ENCODE data around the gene LSG1. TPM values are rescaled to one million over a fixed set of nuclear protein-coding genes. Genes with fewer than 3 reads are reported as not detected.

The LSG1 gene
- total and polyA plus RNA-seq, 9 donors: 26.8 to 46.6 (median 31.5) TPM

DNA sequence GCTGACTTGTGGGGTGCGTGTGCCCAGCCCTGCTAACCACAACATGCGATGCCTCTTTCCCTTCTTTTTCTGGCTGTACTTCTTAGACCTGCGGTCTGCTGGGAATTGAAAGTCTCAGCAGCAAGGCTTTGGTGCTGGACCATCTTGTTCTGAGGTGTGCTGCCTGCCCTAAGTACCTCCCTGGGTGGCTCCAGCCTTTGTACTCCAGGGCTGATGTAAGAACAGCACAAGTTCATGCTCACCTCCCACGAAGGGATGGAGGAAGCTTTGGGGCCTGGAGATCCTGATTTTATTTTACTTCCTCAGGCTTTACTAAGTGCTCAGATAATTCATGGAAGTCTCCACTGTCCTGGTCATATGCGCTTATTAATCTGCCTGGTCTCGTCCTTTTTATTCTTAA is 42.6 kb upstream of the LSG1 start:
- intact Hi-C loops (cut with DNase I): no loop called here
- Histone ChIP-seq H3K4me1 (ENCODE audit: insufficient read depth) (no peaks in the 10 kb centered on the region), H3K27ac (no peak overlapping the region), H3K4me3 (no peak overlapping the region), H3K9me3 (no peaks in the 10 kb centered on the region), H3K27me3 (no peaks in the 10 kb centered on the region), H3K36me3 (no peaks in the 10 kb centered on the region)
- no peak for TF ChIP-seq EP300 (IDR thresholded peaks at IDR 0.05)
- no peak for TF ChIP-seq POLR2A (IDR thresholded peaks at IDR 0.05)
- TF ChIP-seq, protein P1, sequence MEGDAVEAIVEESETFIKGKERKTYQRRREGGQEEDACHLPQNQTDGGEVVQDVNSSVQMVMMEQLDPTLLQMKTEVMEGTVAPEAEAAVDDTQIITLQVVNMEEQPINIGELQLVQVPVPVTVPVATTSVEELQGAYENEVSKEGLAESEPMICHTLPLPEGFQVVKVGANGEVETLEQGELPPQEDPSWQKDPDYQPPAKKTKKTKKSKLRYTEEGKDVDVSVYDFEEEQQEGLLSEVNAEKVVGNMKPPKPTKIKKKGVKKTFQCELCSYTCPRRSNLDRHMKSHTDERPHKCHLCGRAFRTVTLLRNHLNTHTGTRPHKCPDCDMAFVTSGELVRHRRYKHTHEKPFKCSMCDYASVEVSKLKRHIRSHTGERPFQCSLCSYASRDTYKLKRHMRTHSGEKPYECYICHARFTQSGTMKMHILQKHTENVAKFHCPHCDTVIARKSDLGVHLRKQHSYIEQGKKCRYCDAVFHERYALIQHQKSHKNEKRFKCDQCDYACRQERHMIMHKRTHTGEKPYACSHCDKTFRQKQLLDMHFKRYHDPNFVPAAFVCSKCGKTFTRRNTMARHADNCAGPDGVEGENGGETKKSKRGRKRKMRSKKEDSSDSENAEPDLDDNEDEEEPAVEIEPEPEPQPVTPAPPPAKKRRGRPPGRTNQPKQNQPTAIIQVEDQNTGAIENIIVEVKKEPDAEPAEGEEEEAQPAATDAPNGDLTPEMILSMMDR (IDR thresholded peaks at IDR 0.05): no peak
- 70 to 78% (median 72%) methylated on average over 6 of the region's 6 CpGs for WGBS, 3 donors
- no peak for DNase-seq

DNA sequence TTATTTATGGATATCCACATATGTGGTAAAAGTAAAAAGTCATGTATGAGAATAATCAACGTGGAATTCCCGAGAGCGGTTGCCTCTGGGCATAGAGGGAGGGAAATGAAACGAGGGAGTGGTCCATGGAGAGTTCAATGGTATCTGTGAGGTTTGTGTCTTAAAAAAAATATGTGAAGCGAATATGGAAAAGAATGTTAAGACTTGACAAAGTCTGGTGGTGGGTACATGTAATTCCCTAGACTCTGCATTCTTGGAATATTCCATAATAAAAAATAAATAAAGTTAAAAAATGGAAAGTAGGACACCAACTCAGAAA is 42.1 kb upstream of the LSG1 start:
- Histone ChIP-seq H3K36me3 (no peaks in the 10 kb centered on the region), H3K4me3 (no peak overlapping the region), H3K9me3 (no peaks in the 10 kb centered on the region), H3K27me3 (no peaks in the 10 kb centered on the region), H3K4me1 (ENCODE audit: insufficient read depth) (no peaks in the 10 kb centered on the region), H3K27ac (no peak overlapping the region)
- TF ChIP-seq, protein P1 (IDR thresholded peaks at IDR 0.05): no peak
- no peak for TF ChIP-seq POLR2A (IDR thresholded peaks at IDR 0.05)
- TF ChIP-seq EP300 (IDR thresholded peaks at IDR 0.05): no peak
- 65 to 70% (median 70%) methylated on average over 5 of the region's 5 CpGs for WGBS, 3 donors
- intact Hi-C loops (cut with DNase I): no loop called here
- no peak for DNase-seq

DNA sequence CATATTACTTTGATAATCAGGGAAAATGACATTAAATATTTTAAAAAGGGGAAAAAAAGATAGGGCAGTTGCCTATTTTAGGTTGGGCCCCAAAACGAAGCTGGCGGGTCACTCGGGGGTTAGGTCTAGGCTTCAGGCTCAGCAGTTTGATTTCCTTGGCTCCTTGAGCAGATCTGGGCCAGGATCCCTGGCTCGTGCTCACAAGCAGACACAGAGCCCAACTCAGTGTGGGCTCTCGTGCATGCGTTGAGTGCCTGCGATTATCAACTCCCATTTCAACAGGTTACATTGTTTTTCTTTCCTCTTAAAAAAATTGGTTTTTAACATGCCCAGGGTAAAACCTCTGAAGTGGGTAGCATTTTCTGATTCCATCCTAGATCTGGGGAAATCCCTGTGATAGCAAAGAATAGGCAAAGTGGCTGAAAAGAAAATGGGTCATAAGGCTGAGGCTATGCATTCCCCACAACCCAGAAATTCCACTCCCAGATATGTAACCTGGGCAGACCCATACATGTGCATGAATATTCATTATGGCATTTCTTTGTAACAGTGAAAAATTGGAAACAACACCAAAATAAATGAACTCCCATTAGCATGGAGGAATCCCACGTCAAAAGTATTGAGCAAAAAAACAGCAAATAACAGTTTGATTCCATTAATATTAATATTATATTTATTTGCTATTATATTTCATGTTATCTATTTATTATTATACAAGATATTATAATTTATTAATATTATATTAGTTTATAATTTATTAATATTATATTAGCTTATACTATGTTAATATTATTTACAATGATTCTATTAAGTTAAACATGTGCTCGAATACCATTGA is 41.5 kb upstream of the LSG1 start:
- DNase-seq: no peak
- Histone ChIP-seq H3K9me3 (no peaks in the 10 kb centered on the region), H3K27me3 (no peaks in the 10 kb centered on the region), H3K36me3 (no peaks in the 10 kb centered on the region), H3K4me1 (ENCODE audit: insufficient read depth) (no peaks in the 10 kb centered on the region), H3K27ac (no peak overlapping the region), H3K4me3 (no peak overlapping the region)
- TF ChIP-seq EP300 (IDR thresholded peaks at IDR 0.05) (no peak), POLR2A (IDR thresholded peaks at IDR 0.05) (no peak)
- TF ChIP-seq, protein P1 (IDR thresholded peaks at IDR 0.05): no peak
- intact Hi-C loops (cut with DNase I): no loop called here
- 74 to 78% (median 75%) methylated on average over 9 of the region's 9 CpGs for WGBS, 3 donors

DNA sequence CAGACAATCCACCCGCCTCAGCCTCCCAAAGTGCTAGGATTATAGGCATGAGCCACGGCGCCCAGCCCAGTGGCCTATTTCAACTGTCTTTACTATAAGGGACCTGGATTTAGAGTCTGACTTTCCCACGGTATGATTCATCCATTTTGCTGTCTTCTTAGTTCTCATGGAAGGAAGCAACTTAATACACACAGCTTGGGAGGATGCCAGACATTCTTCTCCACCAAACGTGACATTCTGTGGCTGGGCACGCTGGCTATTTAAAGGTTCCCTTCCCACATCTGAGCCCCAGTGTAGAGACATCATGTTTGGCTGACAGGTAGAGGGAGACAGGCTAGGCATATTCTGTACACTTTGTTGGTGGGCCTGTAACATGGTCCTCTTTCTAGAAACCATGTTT is 39.9 kb upstream of the LSG1 start:
- Histone ChIP-seq H3K27me3 (no peaks in the 10 kb centered on the region), H3K9me3 (no peaks in the 10 kb centered on the region), H3K4me3 (no peak overlapping the region), H3K36me3 (no peaks in the 10 kb centered on the region), H3K27ac (no peak overlapping the region), H3K4me1 (ENCODE audit: insufficient read depth) (no peaks in the 10 kb centered on the region)
- intact Hi-C loops (cut with DNase I): no loop called here
- TF ChIP-seq, protein P1 (IDR thresholded peaks at IDR 0.05): no peak
- no peak for TF ChIP-seq POLR2A (IDR thresholded peaks at IDR 0.05)
- no peak for TF ChIP-seq EP300 (IDR thresholded peaks at IDR 0.05)
- DNase-seq: no peak
- WGBS, 3 donors: 57 to 64% (median 57%) methylated on average over 6 of the region's 6 CpGs
